ENCODE data around the gene NACA.
A peak's percentile ranks its signal among the peaks of the same experiment; 100 is the strongest.

GRCh38 chr12:56713345-56713744 lies 11.8 kb downstream of the NACA start:
- TF ChIP-seq TAF1 (IDR thresholded peaks at IDR 0.05; ENCODE audit: borderline replicate concordance, insufficient read depth, low read length): no peak
- no peak for TF ChIP-seq FOXP2 (optimal IDR thresholded peaks at IDR 0.05; ENCODE audit: borderline replicate concordance, extremely low read depth, extremely low read length, insufficient read depth)
- TF ChIP-seq POLR2AphosphoS5 (IDR thresholded peaks at IDR 0.05; ENCODE audit: low read depth, low read length): 0 out of 2 replicates have a peak, but pooled peaks have one; percentile 22
- TF ChIP-seq SIN3A (IDR thresholded peaks at IDR 0.05; ENCODE audit: borderline replicate concordance, insufficient read depth, low read length): no peak
